ENCODE measurements around the gene PTGR3. TPM values are rescaled to one million over a fixed set of nuclear protein-coding genes. Genes with fewer than 3 reads are reported as not detected.

Gene PTGR3
- total and polyA plus RNA-seq, 2 of the 8 experiments (the other 6 are each of a cell fraction or from before 2014, with no cell fraction given): 2.0 to 3.6 TPM

GRCh38 chr18:75213611-75214331 lies 4.8 kb upstream of the PTGR3 start:
- Histone ChIP-seq H3K9ac (replicated peaks in 1 of 4; ENCODE audit: extremely low read depth in 1 of 4, low read depth in 3 of 4, low read length in 3 of 4) (no peak overlapping the region), H3K4me3 (ENCODE audit: extremely low read depth in 1 of 4, insufficient read depth in 2 of 4, low read depth in 3 of 4, low read length in 4 of 4) (no peak overlapping the region), H3K79me2 (ENCODE audit: control insufficient read depth in 1 of 2, insufficient read depth in 2 of 2, low read length in 2 of 2) (no peaks in the 10 kb centered on the region), H3K79me1 (ENCODE audit: low read depth, low read length) (no peaks in the 10 kb centered on the region), H2BK120ac (replicated peaks; ENCODE audit: low read depth, low read length) (no peak overlapping the region), H3K4ac (replicated peaks; ENCODE audit: insufficient read length, low read depth, low read length) (no peak overlapping the region), H2BK5ac (ENCODE audit: low read depth, low read length) (no peak overlapping the region), H4K91ac (replicated peaks; ENCODE audit: insufficient read length, low read length) (no peak overlapping the region), H2BK20ac (ENCODE audit: low read length) (no peak overlapping the region), H3K4me2 (ENCODE audit: insufficient read depth in 1 of 2, low read depth in 2 of 2, low read length in 2 of 2) (no peak overlapping the region), H2AFZ (ENCODE audit: low read length) (no peak overlapping the region), H2BK15ac (ENCODE audit: low read length) (no peak overlapping the region), H3K27ac (ENCODE audit: low read depth, low read length) (no peak overlapping the region), H3K4me1 (replicated peaks in 1 of 4; ENCODE audit: control insufficient read depth in 3 of 4, insufficient read depth in 4 of 4, low read length in 3 of 4) (peaks cover 0 to 5% (median 4%) of the 10 kb centered on the region in 4 experiments; a peak in 4 of 7 replicates), H3K23me2 (ENCODE audit: low read depth, low read length) (peaks cover 13% of the 10 kb centered on the region), H2AK5ac (ENCODE audit: low read depth, low read length) (no peak overlapping the region), H2BK12ac (ENCODE audit: low read depth, low read length) (no peak overlapping the region), H4K5ac (ENCODE audit: insufficient read length, low read depth, low read length) (no peak overlapping the region), H3K14ac (ENCODE audit: insufficient read length) (no peak overlapping the region), H3K56ac (replicated peaks; ENCODE audit: insufficient read length, low read depth, low read length) (no peak overlapping the region), H3K27me3 (replicated peaks in 1 of 4; ENCODE audit: control insufficient read depth in 3 of 4, extremely low read depth in 1 of 4, insufficient read depth in 3 of 4, low read length in 3 of 4) (peaks cover 19 to 41% (median 36%) of the 10 kb centered on the region in 4 experiments), H3K23ac (ENCODE audit: insufficient read length) (no peak overlapping the region), H3K9me3 (ENCODE audit: insufficient read depth in 2 of 2, low read depth in 1 of 2, low read length in 1 of 2) (no peaks in the 10 kb centered on the region), H4K8ac (ENCODE audit: extremely low read depth, insufficient read depth, low read length) (no peak overlapping the region), H3K18ac (ENCODE audit: extremely low read depth, low read length) (no peak overlapping the region), H4K20me1 (replicated peaks in 1 of 2; ENCODE audit: control insufficient read depth in 1 of 2, insufficient read depth in 2 of 2, low read length in 2 of 2) (peaks cover 1 to 2% of the 10 kb centered on the region in 2 experiments), H3K36me3 (ENCODE audit: control insufficient read depth in 2 of 4, insufficient read depth in 4 of 4, low read length in 3 of 4) (no peaks in the 10 kb centered on the region)
- no peak for FAIRE-seq
- 88% methylated on average over 5 of the region's 5 CpGs; no CpG with 5 or more reads in 1 of the 2 experiments for WGBS, 2 experiments (ENCODE audit: extremely low coverage in 1 of 2, insufficient coverage in 1 of 2, insufficient read length in 1 of 2, insufficient replicate concordance in 2 of 2, low coverage in 1 of 2, low lambda C conversion rate in 2 of 2, missing lambda C conversion rate in 1 of 2)
- DNase-seq (ENCODE audit: low read depth in 1 of 2, low spot score in 2 of 2): no peak
- TF ChIP-seq KDM5A (IDR thresholded peaks at IDR 0.05; ENCODE audit: low read length) (no peak), BRCA1 (IDR thresholded peaks at IDR 0.05; ENCODE audit: low read depth, low read length) (no peak), CHD2 (IDR thresholded peaks at IDR 0.05; ENCODE audit: low read length) (no peak), TAF1 (IDR thresholded peaks at IDR 0.05; ENCODE audit: low read depth, low read length) (no peak), USF2 (IDR thresholded peaks at IDR 0.05; ENCODE audit: low read length) (no peak)
- ChIA-PET CTCF (ENCODE audit: partially characterized antibody) (interaction anchor here (0.7 to 0.8 kb wide), 2 partner anchors 127 to 367 kb away, joined by 3 to 4 read pairs; no protein-coding TSS in a partner anchor), POLR2A (ENCODE audit: partially characterized antibody) (no interaction called here)

Measured in H1 (cell line).